H9 (cell line): ENCODE results near the gene SLCO3A1. TPM values are rescaled to one million over a fixed set of nuclear protein-coding genes. Genes with fewer than 3 reads are reported as not detected.

ENCODE experiments used
- DNase-seq: peaks from one replicate; pipeline ENCODE4 v3.0.0-alpha.2; 2017
- H2AFZ ChIP-seq: one replicate; pipeline ENCODE4 v1.6.1; 2013; ENCODE audit warnings: mild to moderate bottlenecking, low read length, control low read depth, moderate library complexity
- H2AK5ac ChIP-seq: 2 replicates; pipeline ENCODE4 v1.6.1; 2013; ENCODE audit warnings: low read length, control low read depth, mixed read lengths; ENCODE audit not compliant: insufficient read length
- H2BK120ac ChIP-seq: one replicate; pipeline ENCODE4 v1.6.1; 2013; ENCODE audit warnings: low read depth, mild to moderate bottlenecking, low read length, control low read depth, inconsistent platforms; ENCODE audit not compliant: poor library complexity, severe bottlenecking
- H2BK12ac ChIP-seq: 2 replicates; pipeline ENCODE4 v1.6.1; 2013; ENCODE audit warnings: low read length, control low read depth, mixed read lengths, low read depth; ENCODE audit not compliant: insufficient read length
- H2BK15ac ChIP-seq: 2 replicates; pipeline ENCODE4 v1.6.1; 2013; ENCODE audit warnings: low read depth, low read length, control low read depth
- H2BK20ac ChIP-seq: one replicate; pipeline ENCODE4 v1.6.1; 2013; ENCODE audit warnings: low read depth, mild to moderate bottlenecking, low read length, control low read depth, inconsistent platforms; ENCODE audit not compliant: poor library complexity, severe bottlenecking
- H2BK5ac ChIP-seq: 2 replicates; pipeline ENCODE4 v1.6.1; 2013; ENCODE audit warnings: low read length, control low read depth, mixed read lengths; ENCODE audit not compliant: insufficient read length
- H3K14ac ChIP-seq: 2 replicates; pipeline ENCODE4 v1.6.1; 2013; ENCODE audit warnings: low read length, control low read depth; ENCODE audit not compliant: insufficient read depth
- H3K18ac ChIP-seq: 2 replicates; pipeline ENCODE4 v1.6.1; 2013; ENCODE audit warnings: low read depth, mild to moderate bottlenecking, mixed read lengths, low read length, control low read depth; ENCODE audit not compliant: insufficient read length
- H3K23ac ChIP-seq: 2 replicates; pipeline ENCODE4 v1.6.1; 2013; ENCODE audit warnings: low read length, control low read depth, mixed read lengths, low read depth; ENCODE audit not compliant: insufficient read length
- H3K23me2 ChIP-seq: 2 replicates; pipeline ENCODE4 v1.6.1; 2013; ENCODE audit warnings: low read depth, mild to moderate bottlenecking, mixed read lengths, low read length, control low read depth; ENCODE audit not compliant: insufficient read length, poor library complexity, severe bottlenecking
- H3K27ac ChIP-seq: 2 replicates; pipeline ENCODE4 v1.5.1; 2013; ENCODE audit warnings: low read length, control low read depth, mixed read lengths, low read depth; ENCODE audit not compliant: insufficient read length
- H3K27me3 ChIP-seq: 2 replicates; pipeline ENCODE4 v1.6.1; 2013; ENCODE audit warnings: low read length, control low read depth, inconsistent platforms; ENCODE audit not compliant: insufficient read depth
- H3K4ac ChIP-seq: 2 replicates; pipeline ENCODE4 v1.6.1; 2013; ENCODE audit warnings: low read depth, mild to moderate bottlenecking, control low read depth, inconsistent platforms, low read length, moderate library complexity
- H3K4me1 ChIP-seq: 2 replicates; pipeline ENCODE4 v1.6.1; 2013; ENCODE audit warnings: low read length, control low read depth, inconsistent platforms; ENCODE audit not compliant: insufficient read depth
- H3K4me2 ChIP-seq: 2 replicates; pipeline ENCODE4 v1.6.1; 2013; ENCODE audit warnings: low read length, control low read depth, mixed read lengths; ENCODE audit not compliant: insufficient read length, insufficient read depth
- H3K56ac ChIP-seq: 2 replicates; pipeline ENCODE4 v1.6.1; 2013; ENCODE audit warnings: low read depth, mild to moderate bottlenecking, mixed read lengths, low read length, control low read depth; ENCODE audit not compliant: insufficient read length
- H3K79me1 ChIP-seq: 2 replicates; pipeline ENCODE4 v1.6.1; 2013; ENCODE audit warnings: low read depth, mild to moderate bottlenecking, moderate library complexity, low read length, control low read depth, inconsistent platforms; ENCODE audit not compliant: insufficient read depth, poor library complexity, severe bottlenecking
- H3K79me2 ChIP-seq: 2 replicates; pipeline ENCODE4 v1.6.1; 2013; ENCODE audit warnings: low read length, control low read depth, inconsistent platforms; ENCODE audit not compliant: insufficient read depth
- H3K9ac ChIP-seq: 2 replicates; pipeline ENCODE4 v1.6.1; 2013; ENCODE audit warnings: low read length, control low read depth, mixed read lengths; ENCODE audit not compliant: insufficient read length; ENCODE audit errors: extremely low read depth
- H3K9me3 ChIP-seq: one replicate; pipeline ENCODE4 v1.6.1; 2013; ENCODE audit warnings: low read depth, low read length, inconsistent platforms; ENCODE audit not compliant: control insufficient read depth
- H3T11ph ChIP-seq: one replicate; pipeline ENCODE4 v1.6.1; 2013; ENCODE audit warnings: mild to moderate bottlenecking, low read length, control low read depth, inconsistent platforms
- H4K20me1 ChIP-seq: one replicate; pipeline ENCODE4 v1.6.1; 2013; ENCODE audit not compliant: control insufficient read depth, insufficient read length, insufficient read depth
- H4K5ac ChIP-seq: 2 replicates; pipeline ENCODE4 v1.6.1; 2013; ENCODE audit warnings: low read depth, mild to moderate bottlenecking, mixed read lengths, low read length, control low read depth; ENCODE audit not compliant: insufficient read length
- H4K8ac ChIP-seq: replicated peaks from 2 replicates; pipeline ENCODE4 v1.6.1; 2013; ENCODE audit warnings: low read length, control low read depth, mixed read lengths, low read depth; ENCODE audit not compliant: insufficient read length
- H4K91ac ChIP-seq: 2 replicates; pipeline ENCODE4 v1.6.1; 2013; ENCODE audit warnings: low read depth, mild to moderate bottlenecking, moderate library complexity, mixed read lengths, low read length, control low read depth; ENCODE audit not compliant: insufficient read length
- H3K27ac Mint-ChIP-seq, 3 experiments: 2 replicates in 2 of 3; 3 replicates in 1 of 3; pipeline ENCODE4 v1.8.0; 2020 to 2021; ENCODE audit warnings: mixed read lengths in 3 of 3, mild to moderate bottlenecking in 1 of 3, moderate library complexity in 1 of 3
- H3K27me3 Mint-ChIP-seq: 2 replicates; pipeline ENCODE4 v1.8.0; 2021; ENCODE audit warnings: low read depth, mild to moderate bottlenecking, moderate library complexity, mixed read lengths
- H3K36me3 Mint-ChIP-seq, 3 experiments: 2 replicates in 2 of 3; 3 replicates in 1 of 3; pipeline ENCODE4 v1.8.0; 2020 to 2021; ENCODE audit warnings: low read depth in 3 of 3, mixed read lengths in 3 of 3; ENCODE audit not compliant: insufficient read depth in 1 of 3
- H3K4me1 Mint-ChIP-seq, 2 experiments: 2 replicates each; pipeline ENCODE4 v1.8.0; 2020; ENCODE audit warnings: mixed read lengths in 2 of 2
- H3K4me3 Mint-ChIP-seq, 2 experiments: 2 replicates in 1 of 2; 3 replicates in 1 of 2; pipeline ENCODE4 v1.8.0; 2020 to 2021; ENCODE audit warnings: mild to moderate bottlenecking in 2 of 2, mixed read lengths in 2 of 2, moderate library complexity in 1 of 2
- H3K9me3 Mint-ChIP-seq, 2 experiments: 2 replicates in 1 of 2; 3 replicates in 1 of 2; pipeline ENCODE4 v1.8.0; 2020; ENCODE audit warnings: mild to moderate bottlenecking in 2 of 2, mixed read lengths in 2 of 2, moderate library complexity in 1 of 2
- WGBS: extraction: QIAGEN DNeasy Blood & Tissue Kit; methylation state at CpG from one replicate; pipeline ENCODE4 v1.1.7; 2013; ENCODE audit warnings: missing lambda C conversion rate, low lambda C conversion rate, mixed read lengths; ENCODE audit not compliant: insufficient read length; ENCODE audit errors: extremely low coverage; 5-methylcytosine and 5-hydroxymethylcytosine counted together
- total RNA-seq: library from RNA; stranded (reverse); gene quantifications from 2 replicates; pipeline ENCODE4 v1.2.1, GENCODE V29; 2021
- TF ChIP-seq, protein P1 (sequence below): fragments of 200-600 bp; sonication (generic); conservative IDR thresholded peaks from 3 replicates; pipeline ENCODE4 v1.8.0; 2021; ENCODE audit warnings: antibody characterized with exemption, mild to moderate bottlenecking

Gene SLCO3A1
- total RNA-seq, 1 experiment from 2014 or later, result 9.4 TPM

DNA sequence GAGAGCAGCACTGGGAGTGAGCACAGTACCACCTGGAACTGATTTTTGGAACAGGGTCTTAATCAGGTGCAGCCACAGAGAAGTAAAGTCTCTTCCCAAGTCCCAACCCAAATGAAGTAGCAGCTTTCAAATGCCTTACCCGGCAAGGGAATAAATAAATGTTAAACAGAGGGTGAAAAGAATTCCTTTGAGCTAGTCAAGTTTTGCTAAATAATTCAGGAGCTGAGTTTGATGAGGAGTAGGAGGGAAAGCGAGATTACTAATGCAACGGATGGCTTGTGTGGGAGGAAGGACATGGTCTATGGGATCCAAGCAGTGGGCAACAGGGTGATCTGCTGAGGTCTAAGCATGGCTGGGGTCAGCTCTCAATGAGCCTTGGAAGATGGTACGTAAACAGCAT lies 335.7 kb downstream of the SLCO3A1 start:
- DNase-seq, result no peak
- no peak overlapping the region for H3K9ac ChIP-seq
- H3K27ac ChIP-seq, result no peak overlapping the region
- H3K56ac ChIP-seq, result no peak overlapping the region
- no peaks in the 10 kb centered on the region for H4K20me1 ChIP-seq
- no peak overlapping the region for H3K18ac ChIP-seq
- H3K4me1 Mint-ChIP-seq, result peaks cover 9 to 12% of the 10 kb centered on the region in 2 experiments
- no peaks in the 10 kb centered on the region for H3K79me2 ChIP-seq
- no peak overlapping the region for H2BK20ac ChIP-seq
- TF ChIP-seq, protein P1, sequence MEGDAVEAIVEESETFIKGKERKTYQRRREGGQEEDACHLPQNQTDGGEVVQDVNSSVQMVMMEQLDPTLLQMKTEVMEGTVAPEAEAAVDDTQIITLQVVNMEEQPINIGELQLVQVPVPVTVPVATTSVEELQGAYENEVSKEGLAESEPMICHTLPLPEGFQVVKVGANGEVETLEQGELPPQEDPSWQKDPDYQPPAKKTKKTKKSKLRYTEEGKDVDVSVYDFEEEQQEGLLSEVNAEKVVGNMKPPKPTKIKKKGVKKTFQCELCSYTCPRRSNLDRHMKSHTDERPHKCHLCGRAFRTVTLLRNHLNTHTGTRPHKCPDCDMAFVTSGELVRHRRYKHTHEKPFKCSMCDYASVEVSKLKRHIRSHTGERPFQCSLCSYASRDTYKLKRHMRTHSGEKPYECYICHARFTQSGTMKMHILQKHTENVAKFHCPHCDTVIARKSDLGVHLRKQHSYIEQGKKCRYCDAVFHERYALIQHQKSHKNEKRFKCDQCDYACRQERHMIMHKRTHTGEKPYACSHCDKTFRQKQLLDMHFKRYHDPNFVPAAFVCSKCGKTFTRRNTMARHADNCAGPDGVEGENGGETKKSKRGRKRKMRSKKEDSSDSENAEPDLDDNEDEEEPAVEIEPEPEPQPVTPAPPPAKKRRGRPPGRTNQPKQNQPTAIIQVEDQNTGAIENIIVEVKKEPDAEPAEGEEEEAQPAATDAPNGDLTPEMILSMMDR, result no peak
- no peak overlapping the region for H2AFZ ChIP-seq
- no peak overlapping the region for H3K23ac ChIP-seq
- no peaks in the 10 kb centered on the region for H3K36me3 Mint-ChIP-seq
- no peaks in the 10 kb centered on the region for H3K9me3 Mint-ChIP-seq
- H2BK120ac ChIP-seq, result no peak overlapping the region
- no peaks in the 10 kb centered on the region for H3K79me1 ChIP-seq
- H2BK15ac ChIP-seq, result no peak overlapping the region
- H3T11ph ChIP-seq, result no peak overlapping the region
- no peaks in the 10 kb centered on the region for H3K27me3 ChIP-seq
- H3K27ac Mint-ChIP-seq, result 0 out of 7 replicates have a peak overlapping the region, but pooled peaks of 1 of the 3 experiments have one; percentile 3
- H3K14ac ChIP-seq, result no peak overlapping the region
- no peak overlapping the region for H4K5ac ChIP-seq
- WGBS, result no CpG with 5 or more reads among the region's 4 CpGs
- H3K4ac ChIP-seq, result no peak overlapping the region
- H3K4me2 ChIP-seq, result no peak overlapping the region
- H4K8ac ChIP-seq, result no peak overlapping the region
- H3K4me3 Mint-ChIP-seq, result no peak overlapping the region
- H4K91ac ChIP-seq, result no peak overlapping the region
- H3K27me3 Mint-ChIP-seq, result no peaks in the 10 kb centered on the region; the same call in 1 of the 2 replicates
- no peaks in the 10 kb centered on the region for H3K4me1 ChIP-seq
- no peak overlapping the region for H2AK5ac ChIP-seq
- no peaks in the 10 kb centered on the region for H3K23me2 ChIP-seq
- no peak overlapping the region for H2BK12ac ChIP-seq
- no peak overlapping the region for H2BK5ac ChIP-seq
- H3K9me3 ChIP-seq, result no peaks in the 10 kb centered on the region
